GM10266 (cell line): ENCODE data around the gene STING1.
"Not testable (repeated sequence)": the region's sequence is repeated elsewhere in the genome, so short reads cannot be mapped to it uniquely, and the experiment has no call there.

Experiments used
- DNase-seq: peaks from one replicate; pipeline ENCODE4 v3.0.0; 2012; ENCODE audit errors: extremely low spot score
- CTCF ChIP-seq: IDR thresholded peaks from 2 replicates; pipeline ENCODE4 v1.5.1; 2012; ENCODE audit warnings: mild to moderate bottlenecking, low read depth; ENCODE audit not compliant: control insufficient read depth, insufficient read depth; ENCODE audit errors: missing control alignments

Gene STING1

GRCh38 chr5:139501381-139501780 is 18.8 kb upstream of the STING1 start:
- TF ChIP-seq CTCF = no peak
- no peak for DNase-seq

GRCh38 chr5:139495638-139496435 is 13.3 kb upstream of the STING1 start:
- no peak for DNase-seq

GRCh38 chr5:139494832-139495231 is 12.3 kb upstream of the STING1 start:
- TF ChIP-seq CTCF = no peak

More at GRCh38 chr5:139495638-139496435, 13.3 kb upstream of the STING1 start:
- no peak for TF ChIP-seq CTCF

GRCh38 chr5:139494256-139494655 is 11.7 kb upstream of the STING1 start:
- no peak for DNase-seq
- TF ChIP-seq CTCF = no peak

More at GRCh38 chr5:139494832-139495231, 12.3 kb upstream of the STING1 start:
- no peak for DNase-seq

- TF ChIP-seq CTCF = no peak
- no peak for DNase-seq
Measured at GRCh38 chr5:139492700-139493192, 10.2 kb upstream of the STING1 start.

- TF ChIP-seq CTCF = no peak
- DNase-seq = no peak
Measured at GRCh38 chr5:139488260-139488659, 5.7 kb upstream of the STING1 start.

- DNase-seq = no peak
- no peak for TF ChIP-seq CTCF
Measured at GRCh38 chr5:139486201-139486600, 3.6 kb upstream of the STING1 start.

- not testable (repeated sequence) for DNase-seq
Measured at GRCh38 chr5:139482890-139483208, 291 bp upstream of the STING1 start.
